CMK (cell line): ENCODE data around the gene GATAD1.
"Not testable (repeated sequence)": the region's sequence is repeated elsewhere in the genome, so short reads cannot be mapped to it uniquely, and the experiment has no call there.

Source experiments
- DNase-seq: peaks from one replicate; pipeline ENCODE4 v3.0.0-alpha.2; 2010; ENCODE audit warnings: low read depth

The GATAD1 gene

DNA sequence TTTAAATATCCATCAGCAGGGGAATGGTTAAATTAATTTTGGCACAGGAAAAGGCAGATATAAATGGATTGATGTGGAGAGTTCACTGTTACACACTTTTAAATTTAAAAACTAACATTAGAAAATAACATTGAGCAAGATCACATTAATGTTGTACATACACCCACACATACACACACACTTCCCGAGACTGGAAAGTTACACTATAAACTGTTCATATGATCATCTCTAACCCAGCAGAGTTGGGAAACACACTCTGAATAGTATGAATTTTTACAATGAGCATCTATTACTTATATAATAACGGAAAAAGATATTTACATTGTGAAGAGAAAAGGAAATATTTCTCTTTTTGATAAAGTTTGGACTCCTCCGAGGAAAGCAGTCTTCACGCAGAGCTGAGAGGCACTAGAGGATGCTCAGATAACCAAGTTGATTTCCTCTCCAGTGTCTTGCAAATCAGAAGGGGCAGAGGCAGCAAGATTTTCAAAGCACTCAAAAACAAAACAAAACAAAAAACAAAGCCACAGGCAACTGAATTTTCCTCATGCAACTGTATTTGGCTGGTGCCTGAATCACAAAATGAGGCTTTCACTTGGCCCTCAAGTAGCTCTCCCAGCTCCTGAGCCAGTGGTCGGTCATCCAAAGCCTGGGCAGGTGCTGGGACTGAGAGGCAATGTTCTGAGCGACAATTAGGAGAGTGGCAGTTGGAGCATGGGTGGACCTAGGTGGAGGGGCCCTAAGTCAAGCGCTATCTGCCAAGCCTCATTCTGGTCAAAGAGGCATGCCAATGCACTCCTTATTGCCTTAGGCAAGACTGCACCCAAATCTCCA lies 10.5 kb upstream of the GATAD1 start:
- DNase-seq, result no peak

DNA sequence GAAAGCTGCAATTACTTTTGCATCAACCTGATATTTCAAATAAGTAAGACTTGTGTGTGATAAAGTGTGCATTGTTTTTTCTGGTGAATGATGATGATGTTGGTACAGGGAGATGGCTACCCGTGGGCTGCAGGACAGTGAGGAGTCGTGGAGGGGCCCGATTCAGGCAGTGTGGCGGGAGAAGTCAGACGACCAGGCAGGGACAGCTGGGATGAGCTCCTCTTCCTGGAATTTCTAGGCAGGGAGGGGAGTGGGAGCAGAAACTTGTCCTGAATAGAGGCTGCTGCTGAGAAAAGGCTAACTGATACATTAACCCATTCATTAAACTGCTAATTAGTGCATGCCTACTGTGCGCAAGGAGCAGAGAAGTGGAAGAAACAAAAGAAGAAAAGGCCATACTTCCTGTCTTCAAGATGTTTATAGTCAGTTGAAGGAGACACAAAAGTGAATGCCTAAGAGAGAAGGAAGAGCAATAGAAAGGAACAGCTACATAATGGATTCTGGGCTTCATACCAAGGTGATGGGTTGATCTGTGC lies 9.3 kb upstream of the GATAD1 start:
- DNase-seq, result no peak

DNA sequence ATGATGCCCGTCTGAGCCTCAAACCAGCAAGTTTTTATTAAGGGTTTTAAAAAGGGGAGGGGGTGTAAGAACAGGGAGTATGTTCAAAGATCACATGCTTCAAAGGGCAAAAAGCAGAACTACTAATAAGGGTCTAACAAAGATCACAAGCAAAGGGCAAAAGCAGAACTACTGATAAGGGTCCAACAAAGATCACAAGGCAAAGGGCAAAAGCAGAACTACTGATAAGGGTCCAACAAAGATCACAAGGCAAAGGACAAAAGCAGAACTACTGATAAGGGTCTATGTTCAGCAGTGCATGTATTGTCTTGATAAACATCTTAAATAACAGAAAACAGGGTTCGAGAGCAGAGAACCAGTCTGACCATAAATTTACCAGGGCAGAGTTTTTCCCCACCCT lies 4.6 kb upstream of the GATAD1 start:
- DNase-seq, result peak; percentile 58

DNA sequence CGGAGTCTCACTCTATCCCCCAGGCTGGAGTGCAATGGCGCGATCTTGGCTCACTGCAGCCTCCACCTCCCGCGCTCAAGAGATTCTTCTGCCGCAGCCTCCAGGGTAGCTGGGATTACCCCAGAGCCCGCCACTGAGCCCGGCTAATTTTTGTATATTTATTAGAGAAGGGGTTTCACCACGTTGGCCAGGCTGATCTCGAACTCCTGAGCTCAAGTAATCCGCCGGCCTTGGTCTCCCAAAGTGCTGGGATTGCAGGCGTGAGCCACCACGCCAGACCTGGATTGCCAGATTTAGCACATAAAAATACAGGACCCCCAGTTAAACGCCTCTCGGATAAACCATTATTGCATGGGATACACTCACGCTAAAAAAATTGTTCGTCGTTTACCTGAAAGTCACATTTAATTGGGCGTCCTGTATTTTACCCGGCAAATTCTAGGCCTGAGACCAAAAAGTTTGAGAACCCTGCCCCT lies 375 bp upstream of the GATAD1 start:
- no peak for DNase-seq

DNA sequence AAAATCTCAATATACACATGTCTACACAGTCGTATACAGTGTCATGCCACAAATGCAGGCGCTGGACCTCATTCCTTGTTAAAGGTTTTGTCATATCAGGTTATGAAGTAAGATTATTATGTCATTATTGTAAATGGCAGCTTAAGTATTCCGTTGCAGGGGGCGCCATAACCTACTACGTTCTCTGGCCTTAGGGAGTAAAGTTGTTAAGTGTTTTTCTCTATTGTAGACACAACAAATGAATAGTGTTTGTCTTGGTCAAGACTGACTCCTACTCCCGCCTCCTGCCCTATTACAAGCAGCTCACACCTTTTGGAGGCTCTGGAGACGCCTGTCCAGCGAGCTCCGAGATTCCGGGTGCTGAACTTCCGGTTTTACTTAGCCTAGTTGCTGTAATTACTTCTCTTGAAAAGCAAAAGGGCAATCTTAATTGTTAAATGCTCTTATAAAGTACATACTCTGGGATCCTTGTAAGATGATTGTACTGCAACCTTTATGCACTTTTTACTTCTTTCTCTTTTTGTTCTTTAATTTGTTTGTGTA lies 994 bp downstream of the GATAD1 start:
- DNase-seq, result peak; percentile 38

DNA sequence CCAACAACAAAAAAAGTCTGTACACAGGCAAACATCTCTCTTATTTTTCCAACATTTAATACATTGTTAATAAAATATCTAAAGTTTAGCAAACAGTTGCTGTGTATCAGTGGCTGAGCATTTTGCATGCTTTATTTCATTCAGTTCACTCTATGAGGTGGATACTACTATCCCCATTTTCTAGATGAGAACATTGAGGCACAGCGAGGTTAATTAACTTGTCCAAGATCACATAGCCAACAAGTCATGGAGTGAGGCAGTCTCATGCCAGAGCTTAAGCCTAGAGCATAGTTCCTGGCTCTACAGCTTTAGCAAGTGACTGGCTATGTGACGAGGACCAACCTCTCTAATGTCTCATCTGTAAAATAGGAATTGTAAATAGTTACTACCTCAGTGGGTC lies 4.4 kb downstream of the GATAD1 start:
- DNase-seq, result no peak

DNA sequence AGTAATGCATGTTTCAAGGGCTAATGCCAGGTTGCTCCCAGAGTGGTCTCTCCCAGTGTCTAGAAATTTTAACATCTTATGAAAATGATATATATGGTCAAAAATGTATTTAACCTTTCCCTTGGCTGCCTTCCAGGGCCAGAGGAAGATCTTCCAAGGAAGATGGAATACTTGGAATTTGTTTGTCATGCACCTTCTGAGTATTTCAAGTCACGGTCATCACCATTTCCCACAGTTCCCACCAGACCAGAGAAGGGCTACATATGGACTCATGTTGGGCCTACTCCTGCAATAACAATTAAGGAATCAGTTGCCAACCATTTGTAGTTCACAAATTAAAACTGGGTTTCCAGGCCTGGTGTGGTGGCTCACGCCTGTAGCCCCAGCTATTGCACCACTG lies 9.0 kb downstream of the GATAD1 start:
- no peak for DNase-seq

DNA sequence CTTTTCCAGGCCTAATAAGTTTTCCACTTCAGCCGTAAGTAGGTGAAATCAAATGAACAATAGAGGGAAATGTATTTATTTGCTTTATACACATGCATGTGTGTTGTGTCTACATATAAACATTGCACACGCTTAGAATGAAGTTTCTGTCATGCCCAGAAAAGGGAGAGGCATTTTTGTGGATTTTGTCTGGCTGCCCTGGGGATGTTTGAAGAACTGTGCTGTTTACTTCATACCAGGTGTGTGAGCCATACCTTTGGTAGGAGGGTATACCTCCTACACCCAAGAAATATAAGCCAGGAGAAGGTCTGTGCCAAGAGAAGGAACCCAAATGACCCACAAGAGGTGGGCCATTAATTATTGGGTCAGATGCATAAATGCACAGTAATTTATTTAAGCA lies 12.8 kb downstream of the GATAD1 start:
- no peak for DNase-seq

DNA sequence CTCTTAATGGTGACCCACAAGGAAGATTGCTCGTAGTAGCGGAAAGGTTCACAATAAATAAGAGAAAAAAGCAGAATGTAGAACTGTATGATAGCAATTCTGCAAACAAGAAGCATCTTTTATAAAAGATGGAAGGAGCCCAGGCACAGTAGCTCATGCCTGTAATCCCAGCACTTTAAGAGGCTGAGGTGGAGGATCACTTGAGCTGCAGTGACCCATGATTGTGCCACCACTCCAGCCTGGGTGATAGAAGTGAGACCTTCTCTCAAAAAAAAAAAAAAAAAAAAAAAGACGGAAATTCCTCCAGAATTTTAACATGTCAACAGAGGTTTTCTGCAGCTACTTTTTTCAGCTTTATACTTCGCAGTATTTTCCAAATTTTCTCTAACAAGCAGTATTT lies 13.2 kb downstream of the GATAD1 start:
- no peak for DNase-seq

DNA sequence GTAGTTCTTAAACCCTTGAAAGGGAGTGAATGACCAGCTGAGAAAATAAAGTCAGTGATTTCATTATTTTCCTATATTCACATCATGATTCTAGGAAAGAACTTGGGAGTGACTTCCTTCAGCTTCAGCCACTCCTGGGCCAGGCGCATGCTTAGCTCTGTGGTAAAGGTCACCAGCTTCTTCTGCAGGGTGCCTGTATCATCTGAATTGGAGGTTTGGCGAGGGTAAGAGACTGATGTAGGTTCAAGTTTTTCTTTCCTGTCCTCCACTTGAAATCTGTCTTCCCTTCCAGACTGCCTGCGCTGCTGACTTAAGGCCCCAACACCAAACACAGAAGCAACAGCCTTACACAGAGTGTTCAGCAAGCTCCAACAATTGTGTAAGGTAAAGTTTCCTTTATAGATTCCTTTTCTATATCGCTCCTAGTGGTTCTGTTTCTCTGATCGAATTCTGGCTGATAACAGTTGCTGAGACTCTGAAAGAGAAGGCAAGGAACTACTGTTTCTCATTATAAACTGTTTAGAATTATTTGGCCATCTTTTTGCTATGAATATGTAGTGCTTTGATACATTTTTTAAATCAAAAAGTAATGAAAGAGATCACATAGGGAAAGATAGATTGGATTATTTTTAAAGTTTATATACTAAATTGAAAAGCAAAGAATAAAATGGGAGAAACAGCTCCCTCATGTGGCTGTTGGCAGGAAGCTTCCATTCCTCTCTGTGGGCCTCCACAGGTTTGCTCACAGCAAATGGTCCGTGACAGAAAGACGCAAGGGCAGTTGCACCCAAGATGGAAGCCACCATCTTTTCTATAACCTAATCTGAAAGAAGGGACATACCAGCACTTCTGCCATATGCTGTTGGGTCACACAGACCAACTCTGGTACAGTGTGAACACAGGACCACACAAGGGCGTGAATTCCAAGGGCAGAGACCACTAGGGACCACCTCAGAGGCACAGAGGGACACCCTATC lies 14.0 kb downstream of the GATAD1 start:
- no peak for DNase-seq

DNA sequence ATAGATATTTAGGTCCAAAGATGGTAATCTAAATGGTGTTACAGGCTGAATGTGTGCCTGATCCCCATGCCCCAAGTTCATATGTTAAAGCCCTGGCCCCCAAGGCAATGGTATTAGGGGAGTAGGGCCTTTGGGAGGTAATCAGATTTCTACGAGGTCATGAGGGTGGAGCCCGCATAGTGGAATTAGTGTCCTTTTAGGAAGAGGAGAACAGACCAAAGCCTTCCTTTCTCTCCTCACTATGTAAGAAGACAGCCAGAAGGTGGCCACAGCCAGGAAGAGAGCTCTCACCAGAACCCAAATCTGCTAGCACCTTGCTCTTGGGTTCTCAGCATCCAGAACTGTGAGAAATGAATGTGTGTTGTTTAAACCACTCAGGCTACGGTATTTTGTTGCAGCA lies 15.3 kb downstream of the GATAD1 start:
- DNase-seq, result no peak

DNA sequence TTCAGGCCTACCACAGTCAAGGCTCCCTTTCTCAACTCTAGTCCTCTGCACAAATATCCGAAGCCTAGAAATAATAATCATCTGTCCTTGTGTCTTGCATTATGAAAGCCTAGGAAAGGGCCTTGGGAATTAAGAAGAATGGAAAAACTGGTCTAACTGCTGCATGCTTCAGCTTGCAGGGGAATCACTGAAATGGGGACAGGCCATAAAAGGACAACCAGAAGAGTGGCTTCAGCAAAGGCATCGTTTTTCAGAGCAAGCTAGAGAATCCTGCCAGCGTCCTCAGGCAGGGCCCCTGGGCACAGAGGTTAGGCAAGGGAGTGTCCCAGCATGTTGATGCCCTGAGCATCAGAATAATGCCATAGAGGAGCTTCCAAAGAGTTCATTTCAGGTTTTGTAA lies 17.2 kb downstream of the GATAD1 start:
- no peak for DNase-seq

DNA sequence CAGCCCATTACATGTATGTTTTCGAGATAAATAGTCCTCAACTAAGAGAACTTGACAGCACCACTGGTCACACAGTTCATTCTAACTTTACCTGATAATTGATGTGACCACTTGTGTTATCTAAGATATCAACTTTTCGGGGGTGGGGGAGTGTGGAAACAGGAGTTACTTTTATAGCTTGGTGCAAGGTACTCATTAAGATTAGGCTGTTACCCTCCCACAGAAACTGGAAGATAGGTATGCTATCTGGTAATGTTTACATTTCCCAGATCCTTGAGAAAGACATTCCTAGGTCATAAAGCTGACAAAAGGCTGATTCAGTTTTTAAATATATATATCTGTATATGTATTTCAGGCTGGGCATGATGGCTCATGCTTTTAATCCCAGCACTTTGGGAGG lies 19.4 kb downstream of the GATAD1 start:
- no peak for DNase-seq

DNA sequence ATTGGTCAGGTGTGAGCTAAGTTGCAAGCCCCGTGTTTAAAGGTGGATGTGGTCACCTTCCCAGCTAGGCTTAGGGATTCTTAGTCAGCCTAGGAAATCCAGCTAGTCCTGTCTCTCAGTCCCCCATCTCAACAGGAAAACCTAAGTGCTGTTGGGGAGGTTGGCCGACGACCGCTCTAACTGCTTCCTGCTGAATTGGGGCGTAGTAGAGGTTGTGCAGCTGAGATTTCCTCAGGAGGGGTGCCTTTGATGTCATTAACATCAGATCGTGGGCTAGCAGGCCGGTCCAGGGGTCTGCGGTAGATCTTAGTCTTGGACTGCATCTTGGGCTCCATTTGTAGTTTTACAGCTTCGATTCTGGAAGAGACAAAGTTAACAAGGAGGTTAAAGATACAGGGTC lies 21.3 kb downstream of the GATAD1 start:
- DNase-seq, result not testable (repeated sequence)

DNA sequence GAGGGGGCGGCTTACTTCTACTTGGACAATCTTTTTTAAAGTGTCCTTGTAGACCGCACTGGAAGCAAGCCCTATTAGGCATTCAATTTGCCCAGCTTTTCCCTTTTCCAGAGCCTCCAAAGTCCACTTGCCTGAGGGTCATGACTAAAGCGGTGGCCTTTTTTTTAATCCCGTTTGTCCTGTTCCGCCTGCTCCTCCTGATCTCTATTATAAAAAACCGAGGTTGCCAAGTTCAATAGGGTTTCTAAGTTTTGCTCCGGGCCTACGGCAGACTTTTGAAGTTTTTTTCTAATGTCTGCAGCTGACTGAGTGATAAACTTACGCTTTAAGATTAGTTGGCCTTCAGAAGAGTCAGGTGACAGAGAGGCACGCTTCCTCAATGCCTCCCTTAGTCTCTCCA lies 26.7 kb downstream of the GATAD1 start:
- DNase-seq, result not testable (repeated sequence)

DNA sequence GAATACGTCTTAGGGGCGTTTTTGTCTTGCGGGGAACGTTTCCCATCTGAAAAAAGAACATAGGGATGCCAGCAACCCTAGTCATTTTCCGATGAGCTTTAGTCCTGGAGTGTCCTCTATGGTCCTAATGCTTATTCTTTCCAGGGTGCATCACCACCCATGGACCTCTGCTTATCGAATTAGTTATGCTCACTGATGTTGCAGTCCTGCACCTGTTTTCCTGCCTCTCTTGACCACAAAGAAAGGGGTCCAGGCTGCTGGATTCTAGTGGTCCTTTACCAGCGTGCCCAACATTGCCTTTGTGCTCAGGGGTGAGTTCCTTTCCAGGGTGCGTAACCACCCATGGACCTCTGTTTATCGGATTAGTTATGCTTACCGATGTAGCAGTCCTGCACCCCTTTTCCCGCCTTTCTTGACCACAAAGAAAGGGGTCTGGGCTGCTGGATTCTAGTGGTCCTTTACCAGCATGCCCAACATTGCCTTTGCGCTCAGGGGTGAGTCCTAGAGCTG lies 28.0 kb downstream of the GATAD1 start:
- not testable (repeated sequence) for DNase-seq

DNA sequence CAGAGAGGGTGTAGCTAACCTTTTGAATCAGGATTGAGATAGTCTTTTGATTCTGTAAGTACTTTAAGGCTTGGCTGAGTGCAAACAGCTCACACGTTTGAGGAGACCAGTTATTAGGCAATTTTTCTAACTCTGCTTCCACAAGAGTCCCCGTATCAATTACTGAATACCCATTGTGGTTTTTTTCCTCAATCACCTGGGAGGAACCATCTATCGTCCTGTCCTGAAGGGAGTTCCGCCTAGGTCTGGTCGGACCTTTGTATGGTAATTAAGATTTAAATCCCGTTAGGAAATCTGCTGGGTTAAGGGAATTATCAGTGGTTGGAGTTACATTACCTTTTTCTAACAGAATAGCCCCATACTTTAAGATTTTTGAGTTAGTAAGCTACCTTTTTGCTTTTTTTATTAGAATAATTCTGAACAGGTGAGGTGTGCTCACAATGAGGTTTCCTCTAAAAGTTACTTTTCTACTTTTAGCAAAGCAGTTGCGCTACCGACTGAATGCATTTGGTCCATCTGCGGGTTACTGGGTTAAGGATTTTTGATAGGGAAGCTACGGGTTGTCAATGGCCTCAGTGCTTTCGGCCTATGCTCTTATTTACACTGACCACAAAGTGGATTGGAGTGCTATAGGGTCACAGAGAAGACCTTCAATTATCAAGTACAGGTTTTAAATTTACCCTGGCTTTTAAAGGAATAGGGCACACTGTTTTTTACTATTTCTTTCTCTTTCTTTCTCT lies 28.7 kb downstream of the GATAD1 start:
- DNase-seq, result not testable (repeated sequence)

DNA sequence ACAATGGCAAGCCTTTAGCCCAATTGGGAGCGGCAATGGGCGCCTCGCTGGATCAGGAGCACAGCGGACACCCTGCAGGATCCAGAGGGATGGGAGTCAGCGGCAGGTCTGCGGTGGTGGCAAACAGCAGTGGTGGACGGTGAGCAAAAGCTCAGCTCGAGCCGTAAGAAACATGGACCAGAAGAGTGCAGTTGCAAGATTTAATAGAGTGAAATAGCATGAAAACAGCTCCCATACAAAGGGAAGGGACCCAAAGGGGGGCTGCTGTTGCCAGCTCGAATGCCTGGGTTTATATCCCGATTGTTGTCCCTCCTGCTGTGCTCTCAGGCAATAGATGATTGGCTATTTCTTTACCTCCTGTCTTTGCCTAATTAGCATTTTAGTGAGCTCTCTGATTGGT lies 30.4 kb downstream of the GATAD1 start, which contains the start of gene ERVW-1:
Gene ERVW-1 (minus strand): TSS at position 266 of the 400 bp plus-strand sequence. CDS start 7,565 bp downstream, outside the sequence.
- DNase-seq, result not testable (repeated sequence)

DNA sequence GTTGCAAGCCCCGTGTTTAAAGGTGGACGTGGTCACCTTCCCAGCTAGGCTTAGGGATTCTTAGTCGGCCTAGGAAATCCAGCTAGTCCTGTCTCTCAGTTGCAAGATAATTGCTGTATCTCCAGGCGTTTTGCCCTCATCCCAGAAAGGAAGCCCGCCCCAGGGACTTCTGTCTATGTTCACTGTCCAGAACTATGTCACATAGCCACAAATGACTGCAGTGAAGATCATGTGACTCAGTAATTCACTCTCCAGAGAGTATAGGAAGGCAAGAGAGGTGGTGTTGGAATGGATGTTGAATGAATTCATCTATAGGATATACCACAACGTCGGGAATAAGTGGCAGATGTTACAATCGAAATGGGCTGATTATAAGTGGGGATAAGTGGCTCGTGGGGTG lies 30.8 kb downstream of the GATAD1 start:
- no peak for DNase-seq

DNA sequence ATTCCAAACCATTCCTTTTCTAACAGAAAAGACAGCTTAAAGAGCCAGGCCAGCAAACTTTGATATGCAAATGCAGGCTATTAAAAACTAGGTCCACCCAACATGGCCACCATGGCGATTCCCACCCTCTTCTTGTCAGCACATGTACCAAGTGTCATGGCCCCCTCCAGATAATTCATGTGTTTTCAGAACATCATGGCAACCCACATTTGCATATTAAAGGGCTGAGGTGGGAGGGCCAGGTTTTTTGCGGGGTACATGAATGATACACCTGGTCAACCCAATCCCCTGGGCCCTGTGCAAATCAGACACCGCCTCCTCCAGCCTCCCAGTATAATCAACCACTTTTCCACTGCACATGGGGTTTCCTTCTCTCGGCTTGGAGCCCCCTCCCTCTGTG lies 31.4 kb downstream of the GATAD1 start:
- no peak for DNase-seq

DNA sequence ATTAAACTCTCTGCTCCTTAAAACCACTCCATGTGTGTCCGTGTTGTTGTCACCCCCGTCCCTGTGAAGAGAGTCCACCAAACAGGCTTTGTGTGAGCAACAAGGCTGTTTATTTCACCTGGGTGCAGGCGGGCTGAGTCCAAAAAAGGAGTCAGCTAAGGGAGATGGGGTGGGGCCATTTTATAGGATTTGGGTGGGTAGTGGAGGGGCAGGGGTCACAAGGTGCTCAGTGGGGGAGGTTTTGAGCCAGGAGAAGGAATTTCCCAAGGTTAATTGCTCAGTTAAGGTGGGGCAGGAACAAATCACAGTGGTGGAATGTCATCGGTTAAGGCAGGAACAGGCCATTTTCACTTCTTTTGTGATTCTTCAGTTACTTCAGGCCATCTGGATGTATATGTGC lies 31.9 kb downstream of the GATAD1 start:
- not testable (repeated sequence) for DNase-seq
